GM21786 (cell line): Measurements from ENCODE around the gene CASP2.
"Not testable (repeated sequence)": the region's sequence is repeated elsewhere in the genome, so short reads cannot be mapped to it uniquely, and the experiment has no call there.

Experiments
- ATAC-seq: cut with Tn5 transposase; IDR thresholded peaks from one replicate; pipeline ENCODE4 v1.9.1; 2021; ENCODE audit not compliant: unreplicated experiment

The CASP2 gene

DNA sequence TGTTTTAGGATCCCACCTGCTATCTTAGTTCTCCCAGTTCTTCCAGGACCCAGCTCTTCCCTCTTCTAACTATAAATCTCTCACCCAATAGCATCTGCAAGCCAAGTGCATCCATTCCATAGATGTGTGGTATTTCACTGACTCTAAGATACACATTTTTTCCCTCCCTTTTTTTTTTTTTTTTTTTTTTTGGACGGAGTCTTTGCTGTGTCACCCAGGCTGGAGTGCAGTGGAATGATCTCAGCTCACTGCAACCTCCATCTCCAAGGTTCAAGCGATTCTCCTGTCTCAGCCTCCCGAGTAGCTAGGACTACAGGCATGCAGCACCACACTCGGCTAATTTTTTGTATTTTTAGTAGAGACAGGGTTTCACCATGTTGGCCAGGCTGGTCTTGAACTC, 1.7 kb downstream of the CASP2 start:
- ATAC-seq: not testable (repeated sequence)

DNA sequence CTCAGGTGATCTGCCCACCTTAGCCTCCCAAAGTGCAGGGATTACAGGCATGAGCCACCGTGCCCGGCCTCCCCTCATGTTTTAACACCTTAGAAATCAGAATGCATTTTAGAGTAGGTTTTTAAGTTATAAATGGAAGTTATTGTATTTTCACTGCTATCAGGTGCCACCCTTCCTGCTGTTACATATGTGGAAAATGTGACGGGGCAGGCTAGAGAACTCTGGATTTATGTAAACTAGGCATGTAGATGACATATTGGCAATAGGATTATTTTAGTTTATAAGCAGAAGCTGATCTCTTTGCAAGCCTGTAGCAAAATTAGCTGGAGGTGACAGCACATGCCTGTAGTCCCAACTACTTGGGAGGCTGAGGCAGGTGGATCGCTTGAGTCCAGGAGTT, 2.1 kb downstream of the CASP2 start:
- ATAC-seq: no peak

DNA sequence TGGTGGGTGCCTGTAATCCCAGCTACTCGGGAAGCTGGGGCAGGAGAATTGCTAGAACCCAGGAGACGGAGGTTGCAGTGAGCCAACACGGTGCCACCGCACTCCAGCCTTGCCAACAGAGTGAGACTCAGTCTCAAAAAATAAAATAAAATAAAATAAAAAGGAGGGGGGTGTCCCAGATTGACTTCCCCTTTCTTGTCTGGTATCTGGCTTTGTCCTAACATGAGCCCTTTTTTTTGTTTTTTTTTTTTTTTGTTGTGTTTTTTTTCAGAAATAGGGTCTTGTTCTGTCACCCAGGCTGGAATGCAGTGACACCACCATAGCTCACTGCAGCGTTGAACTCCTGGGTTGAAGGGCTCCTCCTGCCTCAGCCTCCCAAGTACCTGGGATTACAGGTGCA, 4.7 kb downstream of the CASP2 start:
- ATAC-seq: no peak

DNA sequence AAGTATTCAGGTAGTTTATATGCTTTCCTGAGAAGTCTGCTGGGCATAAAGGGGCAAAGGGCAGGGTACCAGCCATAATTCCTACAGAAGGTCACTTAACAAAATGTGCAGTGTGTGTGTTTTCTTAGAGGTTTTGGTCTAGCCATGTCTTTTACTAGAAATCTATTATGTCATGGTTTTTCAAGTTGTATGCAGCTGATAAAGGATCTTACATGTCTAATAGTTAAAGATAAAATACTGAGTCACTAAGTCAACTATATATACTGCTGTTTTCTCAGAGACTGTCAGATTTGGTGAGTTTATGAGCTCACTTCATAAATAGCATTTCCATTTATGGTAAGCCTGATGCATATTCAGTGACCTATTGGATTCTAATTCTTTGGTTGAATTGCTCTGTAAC, 7.7 kb downstream of the CASP2 start:
- ATAC-seq: no peak

DNA sequence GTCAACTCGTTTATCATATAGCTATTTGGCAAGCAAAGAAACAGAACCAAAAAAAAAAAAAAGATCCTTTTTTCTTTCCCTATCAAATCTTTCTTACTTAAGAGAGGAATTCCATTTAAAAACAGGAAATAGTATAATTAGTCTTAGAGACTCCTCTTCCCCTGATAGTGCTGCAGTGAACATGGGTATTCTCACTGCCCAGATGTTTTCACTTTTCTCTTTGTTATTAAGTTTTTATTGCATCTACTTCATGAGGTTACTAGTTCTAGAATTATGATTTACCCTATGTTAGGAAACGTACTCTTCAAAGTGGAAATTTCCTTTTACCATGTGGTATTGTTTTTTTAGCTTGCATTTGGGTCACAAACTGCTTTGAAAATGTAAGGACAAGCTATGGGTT, 8.5 kb downstream of the CASP2 start:
- no peak for ATAC-seq

DNA sequence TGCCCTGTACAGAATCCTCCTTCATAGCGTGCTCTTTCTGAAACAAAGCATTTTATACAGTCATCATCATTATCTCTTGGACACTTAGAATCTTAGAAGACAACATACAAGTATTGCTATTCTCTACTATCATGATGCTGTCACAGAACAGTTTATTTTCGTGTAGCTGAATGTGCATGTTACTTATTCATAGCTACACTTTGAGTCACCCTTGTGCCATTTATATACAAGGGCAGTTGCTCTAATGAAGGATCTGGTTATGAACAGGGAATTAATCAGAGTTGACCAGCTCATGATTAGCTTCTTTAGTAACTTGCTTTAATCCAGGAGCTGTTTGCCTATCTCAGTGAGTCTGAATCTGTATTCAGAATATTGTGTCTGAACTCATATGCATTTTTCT, 11.2 kb downstream of the CASP2 start:
- ATAC-seq: no peak

DNA sequence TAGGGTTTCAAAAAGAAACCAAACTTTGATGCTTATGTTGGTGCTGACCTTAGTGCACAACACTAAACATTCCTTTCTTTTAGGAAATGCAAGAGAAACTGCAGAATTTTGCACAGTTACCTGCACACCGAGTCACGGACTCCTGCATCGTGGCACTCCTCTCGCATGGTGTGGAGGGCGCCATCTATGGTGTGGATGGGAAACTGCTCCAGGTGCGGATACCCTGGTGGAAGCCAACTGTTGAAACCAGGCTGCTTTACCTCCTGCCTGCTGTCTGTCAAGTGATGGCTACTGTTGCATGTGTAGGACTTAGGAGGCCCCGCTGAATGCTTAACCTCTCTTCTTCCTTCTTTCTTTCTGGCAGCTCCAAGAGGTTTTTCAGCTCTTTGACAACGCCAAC, 11.7 kb downstream of the CASP2 start:
- ATAC-seq: no peak

DNA sequence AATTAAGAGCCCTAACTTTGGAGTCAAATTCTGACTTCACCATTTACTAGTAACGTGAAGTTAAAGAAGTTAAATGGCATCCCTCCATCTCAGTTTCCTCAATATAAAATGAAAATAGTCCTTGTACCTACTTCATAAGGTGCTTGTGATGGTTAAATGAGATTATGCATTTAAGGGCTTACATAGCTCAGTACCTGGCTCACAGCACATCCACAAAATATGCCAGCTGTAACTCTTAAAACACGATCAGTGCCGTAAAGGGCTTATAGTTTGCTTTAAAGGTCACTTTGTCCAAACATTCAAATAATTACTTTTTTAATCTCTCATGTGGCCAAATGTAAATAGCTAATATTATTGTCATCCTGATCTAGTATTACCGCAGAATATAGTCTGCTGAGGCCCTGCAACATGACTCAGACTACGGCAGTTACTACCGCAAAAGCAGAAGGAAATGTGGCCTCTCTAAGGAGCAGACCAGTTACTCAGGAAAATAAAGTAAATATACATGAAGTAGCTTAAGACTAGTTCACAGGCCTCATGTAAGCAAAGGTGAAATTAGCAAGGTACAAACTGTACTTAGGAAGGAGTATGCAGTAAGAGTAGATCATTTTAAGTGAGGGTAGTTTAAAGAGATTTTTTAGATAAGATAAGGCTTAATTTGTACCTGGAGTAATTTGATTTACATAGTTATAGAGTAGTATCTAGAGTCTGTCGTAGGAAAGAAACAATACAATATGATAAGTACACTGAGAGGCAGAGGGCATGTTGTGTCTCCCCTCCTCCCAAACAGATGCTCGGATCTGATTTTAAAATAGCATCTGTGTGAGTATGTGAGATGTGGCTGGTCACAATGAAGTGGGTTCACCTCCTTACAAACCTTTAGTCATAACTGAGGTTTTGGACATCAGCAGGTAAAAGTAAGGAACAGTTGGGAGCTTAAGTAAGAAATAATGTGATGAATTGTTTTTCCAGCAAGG, 13.1 kb downstream of the CASP2 start:
- no peak for ATAC-seq

DNA sequence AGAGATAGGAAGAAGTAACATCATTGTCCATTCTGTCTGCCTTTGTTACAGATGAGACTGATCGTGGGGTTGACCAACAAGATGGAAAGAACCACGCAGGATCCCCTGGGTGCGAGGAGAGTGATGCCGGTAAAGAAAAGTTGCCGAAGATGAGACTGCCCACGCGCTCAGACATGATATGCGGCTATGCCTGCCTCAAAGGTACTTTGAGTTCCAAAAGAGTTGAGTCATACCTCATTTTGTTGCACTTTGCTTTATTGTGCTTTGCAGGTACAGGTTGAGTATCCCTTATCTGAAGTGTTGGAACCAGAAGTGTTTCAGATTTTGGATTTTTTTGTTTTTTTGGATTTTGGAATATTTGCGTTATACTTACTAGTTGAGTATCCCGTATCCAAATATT, 15.6 kb downstream of the CASP2 start:
- no peak for ATAC-seq

DNA sequence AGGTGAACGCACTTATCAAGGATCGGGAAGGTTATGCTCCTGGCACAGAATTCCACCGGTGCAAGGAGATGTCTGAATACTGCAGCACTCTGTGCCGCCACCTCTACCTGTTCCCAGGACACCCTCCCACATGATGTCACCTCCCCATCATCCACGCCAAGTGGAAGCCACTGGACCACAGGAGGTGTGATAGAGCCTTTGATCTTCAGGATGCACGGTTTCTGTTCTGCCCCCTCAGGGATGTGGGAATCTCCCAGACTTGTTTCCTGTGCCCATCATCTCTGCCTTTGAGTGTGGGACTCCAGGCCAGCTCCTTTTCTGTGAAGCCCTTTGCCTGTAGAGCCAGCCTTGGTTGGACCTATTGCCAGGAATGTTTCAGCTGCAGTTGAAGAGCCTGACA, 16.8 kb downstream of the CASP2 start:
- ATAC-seq: no peak

DNA sequence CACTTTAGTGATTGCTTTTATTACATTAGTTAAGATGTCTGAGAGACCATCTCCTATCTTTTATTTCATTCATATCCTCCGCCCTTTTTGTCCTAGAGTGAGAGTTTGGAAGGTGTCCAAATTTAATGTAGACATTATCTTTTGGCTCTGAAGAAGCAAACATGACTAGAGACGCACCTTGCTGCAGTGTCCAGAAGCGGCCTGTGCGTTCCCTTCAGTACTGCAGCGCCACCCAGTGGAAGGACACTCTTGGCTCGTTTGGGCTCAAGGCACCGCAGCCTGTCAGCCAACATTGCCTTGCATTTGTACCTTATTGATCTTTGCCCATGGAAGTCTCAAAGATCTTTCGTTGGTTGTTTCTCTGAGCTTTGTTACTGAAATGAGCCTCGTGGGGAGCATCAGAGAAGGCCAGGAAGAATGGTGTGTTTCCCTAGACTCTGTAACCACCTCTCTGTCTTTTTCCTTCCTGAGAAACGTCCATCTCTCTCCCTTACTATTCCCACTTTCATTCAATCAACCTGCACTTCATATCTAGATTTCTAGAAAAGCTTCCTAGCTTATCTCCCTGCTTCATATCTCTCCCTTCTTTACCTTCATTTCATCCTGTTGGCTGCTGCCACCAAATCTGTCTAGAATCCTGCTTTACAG, 17.4 kb downstream of the CASP2 start:
- ATAC-seq: peak; percentile 58

DNA sequence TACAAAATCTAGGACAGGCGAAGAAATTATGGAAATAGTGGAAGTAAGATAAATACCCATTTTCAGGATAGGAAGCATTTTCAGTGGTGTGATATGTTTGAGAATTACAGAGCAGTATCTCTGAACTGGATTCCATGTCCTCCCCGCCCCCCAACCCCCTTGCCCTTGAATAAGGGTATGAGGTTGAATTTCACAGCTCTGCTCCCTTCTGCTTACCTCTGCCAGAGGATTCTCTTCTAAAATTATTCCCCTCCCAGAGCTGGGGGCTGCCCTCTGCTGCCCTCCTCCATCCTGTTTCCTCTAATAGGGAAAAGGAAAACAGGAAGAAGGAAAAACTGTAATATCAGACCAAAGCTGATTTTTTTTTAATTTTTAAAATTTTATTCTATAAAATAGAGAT, 20.5 kb downstream of the CASP2 start:
- no peak for ATAC-seq

DNA sequence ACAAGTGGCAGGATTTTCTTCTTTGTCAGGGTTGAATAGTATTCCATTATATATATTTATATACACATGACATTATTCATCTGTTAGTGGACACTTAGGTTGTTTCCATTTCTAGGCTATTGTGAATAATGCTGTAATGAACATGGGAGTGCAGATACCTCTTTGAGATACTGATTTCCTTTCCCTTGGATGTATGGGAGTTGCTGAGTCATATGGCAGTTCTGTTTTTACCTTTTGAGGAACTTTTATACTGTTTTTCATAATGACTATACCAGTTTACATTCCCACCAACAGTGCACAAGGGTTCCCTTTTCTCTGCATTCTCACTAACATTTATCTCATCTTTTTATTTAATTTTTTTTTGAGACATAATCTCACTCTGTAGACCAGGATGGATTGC, 26.0 kb downstream of the CASP2 start:
- no peak for ATAC-seq

DNA sequence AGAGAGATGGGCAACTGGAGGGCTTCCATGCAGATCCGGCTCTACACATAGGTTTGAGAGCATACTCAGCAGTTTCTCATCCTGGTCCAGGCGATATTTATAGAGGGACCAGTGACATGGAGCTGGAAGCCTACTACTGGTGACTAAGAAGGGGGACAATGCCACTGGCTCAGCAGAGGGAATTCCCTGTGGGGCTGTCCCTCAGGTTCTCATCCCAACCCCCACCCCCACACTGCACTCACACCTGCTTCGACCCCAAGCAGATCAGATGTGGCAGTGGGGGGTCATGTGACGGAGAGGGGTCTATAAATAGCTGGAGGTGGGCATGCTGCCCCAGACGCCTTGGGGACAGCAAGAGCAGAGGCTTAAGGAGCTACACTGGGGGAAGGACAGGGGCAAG, 27.6 kb downstream of the CASP2 start, which contains the start of gene CLCN1:
Gene CLCN1 (plus strand): TSS at position 336 of the 400 bp plus-strand sequence. CDS start 102 bp downstream, outside the sequence.
- no peak for ATAC-seq

DNA sequence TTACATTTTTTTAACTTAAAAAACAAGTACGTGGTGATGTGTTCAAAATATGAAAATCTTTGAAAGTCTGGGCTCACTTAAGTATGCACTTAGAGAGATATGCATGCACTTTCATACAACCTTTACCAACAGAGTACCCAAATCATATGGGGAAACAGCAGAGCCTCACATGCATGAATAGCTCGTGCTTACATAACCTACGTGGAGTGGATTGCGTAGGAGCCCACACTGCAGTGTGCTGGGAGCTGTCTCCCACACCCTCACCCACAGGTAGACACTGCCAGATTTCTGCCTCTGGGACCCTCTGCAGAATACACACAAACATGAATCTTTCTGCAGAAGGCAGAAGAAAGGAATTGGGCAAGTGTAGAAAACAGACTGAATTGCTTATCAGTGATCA, 28.3 kb downstream of the CASP2 start:
- ATAC-seq: no peak

DNA sequence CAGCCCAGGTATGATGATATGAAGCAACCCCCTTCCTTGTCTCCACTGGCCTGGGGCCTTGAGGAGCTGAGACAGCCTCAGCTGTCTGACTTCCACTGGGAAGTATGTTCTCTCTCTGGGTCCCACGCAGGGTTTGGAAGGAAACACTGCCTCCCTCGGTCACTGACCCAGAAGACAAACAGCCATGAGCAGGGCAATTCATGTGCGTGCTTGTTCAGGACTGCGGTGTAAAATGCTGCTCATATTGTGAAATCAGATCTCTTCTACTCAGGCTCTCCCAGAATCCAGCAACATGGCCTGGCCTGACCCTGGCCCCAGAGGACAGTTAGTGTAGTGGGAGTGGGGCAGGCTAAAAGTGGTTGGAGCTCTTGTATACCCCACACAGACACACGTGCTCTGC, 30.5 kb downstream of the CASP2 start:
- no peak for ATAC-seq

DNA sequence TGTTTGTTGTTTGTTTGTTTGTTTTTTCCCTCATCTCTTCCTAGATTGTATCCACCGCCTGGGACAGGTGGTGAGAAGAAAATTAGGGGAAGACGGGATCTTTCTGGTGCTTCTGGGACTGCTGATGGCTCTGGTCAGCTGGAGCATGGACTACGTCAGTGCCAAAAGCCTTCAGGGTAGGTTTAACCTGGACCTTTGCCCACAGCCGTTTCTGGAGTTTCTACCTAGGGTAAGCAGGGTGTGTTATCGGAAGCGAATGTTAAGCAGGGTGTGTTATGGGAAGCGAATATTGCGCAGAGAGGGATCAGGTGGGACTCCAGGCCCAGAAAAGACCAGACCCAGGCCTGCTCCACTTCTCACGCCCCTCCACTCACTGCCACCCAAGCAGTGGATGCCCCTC, 32.5 kb downstream of the CASP2 start:
- ATAC-seq: no peak

DNA sequence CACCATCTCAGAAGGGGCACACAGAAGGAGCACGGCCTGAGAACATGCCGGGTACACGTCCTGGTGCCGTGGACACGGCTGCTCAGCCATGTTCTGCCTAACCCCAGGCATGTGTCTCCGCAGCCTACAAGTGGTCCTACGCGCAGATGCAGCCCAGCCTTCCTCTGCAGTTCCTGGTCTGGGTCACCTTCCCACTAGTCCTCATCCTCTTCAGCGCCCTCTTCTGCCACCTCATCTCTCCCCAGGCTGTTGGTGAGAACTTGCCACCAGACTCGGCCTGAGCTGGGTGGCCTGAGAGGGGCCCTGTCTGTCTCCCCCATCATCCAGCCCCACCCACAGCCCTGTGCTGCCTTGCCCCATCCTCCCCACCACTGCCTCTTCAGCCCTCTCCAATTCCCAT, 33.1 kb downstream of the CASP2 start:
- ATAC-seq: no peak

DNA sequence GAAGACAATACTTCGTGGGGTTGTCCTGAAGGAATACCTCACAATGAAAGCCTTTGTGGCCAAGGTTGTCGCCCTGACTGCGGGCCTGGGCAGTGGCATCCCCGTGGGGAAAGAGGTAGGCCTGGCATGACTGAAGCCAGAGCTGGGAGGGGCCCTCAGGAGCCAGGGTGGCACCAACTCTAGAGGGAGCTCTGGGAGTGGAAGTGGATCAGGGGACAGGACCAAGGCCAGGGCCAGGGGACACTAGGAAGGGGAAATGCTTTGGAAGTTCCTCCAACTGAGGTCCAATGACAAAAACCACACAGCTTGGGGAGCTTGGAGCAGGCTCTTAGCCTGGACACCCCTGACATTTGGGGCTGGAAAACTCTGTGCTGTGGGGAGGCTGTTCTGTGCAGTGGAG, 33.6 kb downstream of the CASP2 start:
- no peak for ATAC-seq

DNA sequence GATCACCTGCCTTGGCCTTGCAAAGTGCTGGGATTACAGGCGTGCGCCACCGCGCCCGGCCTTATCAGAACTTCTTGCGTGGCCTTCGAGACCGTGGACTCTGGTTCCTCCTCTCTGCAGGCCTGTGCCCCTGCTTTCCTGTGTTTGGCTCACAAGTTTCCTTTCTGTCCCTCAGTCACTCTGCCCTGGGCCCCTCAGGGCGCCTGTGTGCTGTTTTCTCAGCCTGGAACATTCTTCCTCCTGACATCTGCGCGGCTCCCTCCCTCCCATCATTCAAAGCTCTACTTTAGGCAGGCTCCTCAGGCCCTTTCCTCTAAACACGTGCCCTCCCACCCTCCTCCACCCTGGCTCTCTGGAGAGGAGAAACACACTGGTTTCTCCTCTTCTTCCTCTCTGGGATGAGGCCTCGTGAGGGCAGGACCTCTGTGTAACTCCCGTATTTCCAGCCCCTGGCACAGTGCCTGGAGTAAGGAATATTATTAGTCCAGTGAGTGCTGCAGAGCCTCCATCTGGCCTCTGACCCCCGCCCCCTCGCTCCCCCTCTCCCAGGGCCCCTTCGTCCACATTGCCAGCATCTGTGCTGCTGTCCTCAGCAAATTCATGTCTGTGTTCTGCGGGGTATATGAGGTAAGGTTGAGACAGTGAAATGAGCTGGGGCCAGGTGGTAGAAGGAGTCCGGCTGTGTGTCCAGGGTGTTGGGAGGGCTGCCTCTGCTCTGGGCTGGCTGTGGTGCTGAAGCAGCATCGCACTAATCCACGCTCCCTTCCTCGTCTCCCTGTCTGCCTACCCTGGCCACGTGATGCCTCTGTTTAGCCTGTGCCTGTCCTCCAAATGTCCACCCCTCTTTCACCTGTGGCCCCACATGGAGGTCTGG, 34.8 kb downstream of the CASP2 start:
- no peak for ATAC-seq

DNA sequence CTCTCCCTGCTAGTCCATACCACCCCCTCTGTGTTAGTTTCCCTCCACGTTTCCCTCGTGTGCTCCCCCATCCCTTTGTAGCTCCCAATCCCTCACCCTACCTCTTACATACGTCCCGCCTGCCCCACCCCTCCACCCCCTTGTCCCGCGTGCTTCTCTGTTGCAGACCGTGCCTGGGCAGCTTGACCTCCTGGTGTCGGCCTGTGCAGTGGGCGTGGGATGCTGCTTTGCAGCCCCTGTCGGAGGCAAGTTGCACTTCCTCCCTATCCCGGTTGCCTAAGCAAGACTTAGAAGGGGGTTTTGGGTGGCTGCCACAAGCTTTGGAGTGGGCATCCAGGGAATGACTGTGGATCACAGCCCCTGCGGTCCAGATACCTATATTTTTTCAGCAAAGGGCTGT, 35.5 kb downstream of the CASP2 start:
- no peak for ATAC-seq
